Activated CD8-positive, alpha-beta T cell treated with anti-CD3 and anti-CD28 coated beads, Interleukin-2, amount 10 ng/mL, durations not matched to agents 7 days and 5 days (primary cell): Measurements from ENCODE around the gene PTGFRN. TPM values are rescaled to one million over a fixed set of nuclear protein-coding genes. Genes with fewer than 3 reads are reported as not detected.
A peak's percentile ranks its signal among the peaks of the same experiment; 100 is the strongest.
"Not testable (repeated sequence)": the region's sequence is repeated elsewhere in the genome, so short reads cannot be mapped to it uniquely, and the experiment has no call there.

Experiments used
- ATAC-seq: fragments of 150-1000 bp; cut with Tn5 transposase; one replicate; pipeline ENCODE4 v1.10.0; 2021; ENCODE audit warnings: moderate library complexity
- CTCF ChIA-PET: fragments of 350-600 bp; sonication (Branson Sonifier 250); formaldehyde crosslinking; loops from one replicate; lab custom pipeline; 2021; ENCODE audit warnings: antibody characterized with exemption; lab: Charles Lee
- POLR2A ChIA-PET: fragments of 350-600 bp; sonication (Branson Sonifier 250); formaldehyde crosslinking; loops from one replicate; lab custom pipeline; 2021; ENCODE audit warnings: antibody characterized with exemption; lab: Charles Lee
- DNase-seq: peaks from one replicate; pipeline ENCODE4 v3.0.0-alpha.2; 2020
- H3K27ac Mint-ChIP-seq: one replicate; pipeline ENCODE4 v1.8.0; 2021; ENCODE audit warnings: mild to moderate bottlenecking, mixed read lengths
- H3K27me3 Mint-ChIP-seq: one replicate; pipeline ENCODE4 v1.8.0; 2021; ENCODE audit warnings: low read depth, mixed read lengths
- H3K36me3 Mint-ChIP-seq: one replicate; pipeline ENCODE4 v1.8.0; 2021; ENCODE audit warnings: low read depth, mixed read lengths
- H3K4me1 Mint-ChIP-seq: one replicate; pipeline ENCODE4 v1.8.0; 2021; ENCODE audit warnings: low read depth, mixed read lengths
- H3K4me3 Mint-ChIP-seq: one replicate; pipeline ENCODE4 v1.8.0; 2021; ENCODE audit warnings: mild to moderate bottlenecking, mixed read lengths
- H3K9me3 Mint-ChIP-seq: one replicate; pipeline ENCODE4 v1.8.0; 2022; ENCODE audit warnings: mixed read lengths; ENCODE audit not compliant: insufficient read depth
- total RNA-seq, 2 experiments: library from RNA; stranded (reverse); gene quantifications; one replicate each; pipeline ENCODE4 v1.2.3, GENCODE V29; 2021

The PTGFRN gene
- total RNA-seq, 2 experiments from 2014 or later, result 0.89 to 0.90 TPM

GRCh38 chr1:116875391-116875790 lies 34.3 kb upstream of the PTGFRN start:
- no peak for ATAC-seq
- no peak overlapping the region for H3K27ac Mint-ChIP-seq
- H3K36me3 Mint-ChIP-seq, result no peaks in the 10 kb centered on the region
- no peak overlapping the region for H3K4me3 Mint-ChIP-seq
- peaks cover 19% of the 10 kb centered on the region for H3K4me1 Mint-ChIP-seq
- no peak for DNase-seq
- H3K9me3 Mint-ChIP-seq, result no peaks in the 10 kb centered on the region
- ChIA-PET POLR2A (interaction anchor here (1.4 kb wide), 2 partner anchors 112 to 185 kb away, joined by 3 read pairs; no protein-coding TSS in a partner anchor), CTCF (interaction anchor here (0.8 to 1.6 kb wide), 4 partner anchors 11 to 59 kb away, joined by 3 to 6 read pairs (median 4); no protein-coding TSS in a partner anchor)
- peaks cover 2% of the 10 kb centered on the region for H3K27me3 Mint-ChIP-seq

GRCh38 chr1:116875946-116876345 lies 33.8 kb upstream of the PTGFRN start:
- peaks cover 19% of the 10 kb centered on the region for H3K4me1 Mint-ChIP-seq
- not testable (repeated sequence) for H3K27ac Mint-ChIP-seq, H3K9me3 Mint-ChIP-seq, DNase-seq, H3K36me3 Mint-ChIP-seq, H3K27me3 Mint-ChIP-seq, H3K4me3 Mint-ChIP-seq, ATAC-seq
- CTCF ChIA-PET, result interaction anchor here (1.3 to 1.4 kb wide), 2 partner anchors 11 to 59 kb away, joined by 4 read pairs; no protein-coding TSS in a partner anchor
- POLR2A ChIA-PET, result interaction anchor here (1.4 kb wide), 1 partner anchor 185 kb away, joined by 3 read pairs; no protein-coding TSS in a partner anchor

DNA sequence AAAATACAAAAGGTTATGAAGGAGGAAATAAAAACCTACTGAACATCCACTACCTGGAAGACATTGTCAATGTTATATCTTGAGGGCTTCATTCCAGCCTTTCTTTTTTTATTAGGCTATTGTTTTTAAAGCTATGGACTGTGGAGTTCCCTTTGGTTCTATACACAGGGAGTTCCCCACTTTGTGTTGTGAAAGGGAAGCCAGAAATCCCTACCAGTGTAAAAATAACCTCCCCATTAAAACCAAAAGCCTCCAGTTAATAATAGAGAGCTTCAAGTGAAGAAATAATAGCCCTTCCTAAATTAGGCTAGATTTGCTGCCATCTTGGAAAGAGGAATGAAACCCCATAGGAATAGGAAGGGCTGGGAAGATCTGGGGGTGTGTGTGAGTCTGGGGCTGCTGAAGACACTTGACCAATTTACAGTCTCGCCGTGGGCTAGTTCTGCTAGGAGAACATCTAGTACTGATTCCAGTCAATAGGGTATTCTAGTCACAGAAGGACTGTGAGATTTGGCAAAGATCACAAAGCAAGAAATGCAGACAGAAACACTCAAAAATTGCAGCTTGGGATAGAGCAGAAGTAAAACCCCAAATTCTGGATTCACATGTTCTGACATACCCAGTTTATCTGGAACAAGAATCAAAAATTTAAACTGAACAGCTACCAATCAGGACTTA lies 32.4 kb upstream of the PTGFRN start:
- ATAC-seq (no peak), DNase-seq (no peak)
- Mint-ChIP-seq H3K27ac (no peak overlapping the region), H3K4me1 (peaks cover 23% of the 10 kb centered on the region), H3K9me3 (no peaks in the 10 kb centered on the region), H3K36me3 (no peaks in the 10 kb centered on the region), H3K27me3 (peaks cover 2% of the 10 kb centered on the region), H3K4me3 (no peak overlapping the region)
- ChIA-PET CTCF (interaction anchor here (0.8 to 7.5 kb wide), 15 partner anchors 10 to 179 kb away, joined by 3 to 92 read pairs (median 5); no protein-coding TSS in a partner anchor), POLR2A (interaction anchor here (0.5 to 2.6 kb wide), 9 partner anchors 18 to 183 kb away, joined by 3 to 13 read pairs (median 4); partner anchors contain the start of genes CD2 and TTF2)

- CTCF ChIA-PET, result interaction anchor here (0.7 to 7.5 kb wide), 10 partner anchors 8 to 154 kb away, joined by 3 to 92 read pairs (median 5); no protein-coding TSS in a partner anchor
- POLR2A ChIA-PET, result interaction anchor here (0.7 to 2.6 kb wide), 3 partner anchors 110 to 118 kb away, joined by 4 to 13 read pairs (median 4); no protein-coding TSS in a partner anchor
- Mint-ChIP-seq H3K36me3 (no peaks in the 10 kb centered on the region), H3K27me3 (no peaks in the 10 kb centered on the region), H3K9me3 (no peaks in the 10 kb centered on the region), H3K4me1 (peaks cover 19% of the 10 kb centered on the region), H3K4me3 (no peak overlapping the region), H3K27ac (no peak overlapping the region)
- peak; percentile 37 for DNase-seq
- ATAC-seq, result peak; percentile 40
Measured at GRCh38 chr1:116878804-116879477, 30.8 kb upstream of the PTGFRN start.

DNA sequence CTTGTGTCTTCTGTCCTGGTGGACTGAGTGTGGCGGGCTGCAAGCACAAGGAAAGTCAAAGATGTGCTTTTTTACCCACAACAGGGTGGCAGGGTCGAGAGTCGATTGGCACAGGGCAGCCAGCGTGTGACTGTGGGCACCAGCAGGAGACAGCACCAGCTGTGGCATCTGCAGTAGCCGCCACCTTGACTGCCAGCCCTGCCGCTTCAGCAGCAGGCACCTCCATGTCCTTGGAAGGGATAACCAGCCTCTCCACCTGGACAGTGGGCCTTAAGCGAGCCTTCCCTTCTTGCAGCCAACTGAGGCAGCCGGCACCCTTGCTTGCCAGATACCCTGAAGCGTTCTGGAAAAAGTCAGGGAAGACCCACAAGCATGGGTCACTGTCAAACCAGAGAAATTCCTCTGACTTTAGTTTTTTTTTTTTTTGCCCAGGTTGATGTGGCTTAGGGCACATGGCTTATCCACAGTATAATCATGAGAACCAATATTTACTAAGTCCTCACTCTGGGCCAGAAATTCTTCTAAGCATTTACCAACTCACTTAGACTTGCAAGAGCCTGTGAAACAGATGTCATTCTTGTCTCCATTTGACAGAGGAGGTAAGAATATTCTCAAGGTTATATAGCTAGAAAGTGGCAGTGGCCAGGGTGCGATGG lies 30.1 kb upstream of the PTGFRN start:
- ChIA-PET CTCF (interaction anchor here (0.5 to 7.5 kb wide), 7 partner anchors 62 to 365 kb away, joined by 3 to 92 read pairs (median 5); no protein-coding TSS in a partner anchor), POLR2A (interaction anchor here (0.6 to 2.6 kb wide), 3 partner anchors 110 to 141 kb away, joined by 3 to 13 read pairs (median 4); no protein-coding TSS in a partner anchor)
- no peak overlapping the region for H3K4me3 Mint-ChIP-seq
- H3K36me3 Mint-ChIP-seq, result no peaks in the 10 kb centered on the region
- no peak overlapping the region for H3K27ac Mint-ChIP-seq
- ATAC-seq (no peak), DNase-seq (no peak)
- no peaks in the 10 kb centered on the region for H3K27me3 Mint-ChIP-seq
- peaks cover 16% of the 10 kb centered on the region for H3K4me1 Mint-ChIP-seq
- no peaks in the 10 kb centered on the region for H3K9me3 Mint-ChIP-seq

DNA sequence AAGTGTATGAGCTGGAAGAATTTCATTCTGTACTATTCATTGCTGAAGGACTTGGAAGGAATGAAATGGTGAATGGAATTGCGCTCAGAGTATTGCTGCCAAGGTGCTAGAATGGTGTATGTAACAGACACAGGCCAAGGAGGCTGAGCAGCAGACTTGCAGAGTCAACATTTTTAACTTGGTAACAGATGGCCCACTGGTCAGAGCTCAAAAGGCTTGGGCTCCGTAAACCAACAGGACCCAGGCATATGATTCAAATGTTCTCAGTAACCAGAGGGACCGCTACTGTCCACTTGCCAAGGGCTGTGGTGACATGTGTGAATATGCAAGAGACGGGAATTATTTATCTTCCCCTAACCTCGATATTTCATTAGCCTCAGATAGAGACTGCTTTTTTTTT lies 28.8 kb upstream of the PTGFRN start:
- H3K4me3 Mint-ChIP-seq, result no peak overlapping the region
- ATAC-seq (no peak), DNase-seq (no peak)
- no peaks in the 10 kb centered on the region for H3K36me3 Mint-ChIP-seq
- CTCF ChIA-PET, result interaction anchor here (0.9 to 7.5 kb wide), 25 partner anchors 10 to 382 kb away, joined by 3 to 92 read pairs (median 6); partner anchors contain the start of gene TTF2
- peaks cover 5% of the 10 kb centered on the region for H3K4me1 Mint-ChIP-seq
- H3K27me3 Mint-ChIP-seq, result no peaks in the 10 kb centered on the region
- no peaks in the 10 kb centered on the region for H3K9me3 Mint-ChIP-seq
- H3K27ac Mint-ChIP-seq, result no peak overlapping the region
- POLR2A ChIA-PET, result interaction anchor here (0.6 to 0.9 kb wide), 2 partner anchors 112 to 142 kb away, joined by 3 read pairs; no protein-coding TSS in a partner anchor

DNA sequence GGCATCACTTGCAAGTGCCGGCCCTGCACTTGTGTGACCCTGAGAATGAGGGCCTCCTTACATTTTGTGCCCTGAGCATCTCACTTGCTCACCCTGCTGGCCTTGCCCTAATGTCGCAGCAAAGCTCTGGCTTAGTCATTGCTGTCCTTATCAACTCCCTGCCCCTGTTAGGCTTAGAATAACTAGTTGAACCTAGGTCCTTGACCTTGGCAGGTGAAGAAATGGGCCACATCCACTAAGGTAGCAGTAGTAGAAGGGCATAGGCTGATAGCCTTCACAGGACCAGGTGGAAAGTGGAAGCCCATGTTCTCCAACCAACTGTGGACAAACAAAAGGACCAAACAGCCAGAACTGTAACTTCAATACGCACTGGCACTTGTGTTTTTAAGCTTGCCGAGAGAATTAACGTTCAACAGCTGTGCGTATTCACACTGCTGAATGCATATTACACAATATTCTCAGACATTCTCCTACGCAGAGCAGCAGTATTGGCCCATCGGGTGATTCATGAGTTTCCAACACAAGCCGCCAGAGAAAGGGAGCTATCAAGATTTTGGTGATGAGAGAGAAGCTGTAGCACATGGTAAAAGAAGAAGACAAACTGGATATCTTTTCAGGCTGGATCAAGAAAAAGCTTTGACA lies 27.7 kb upstream of the PTGFRN start:
- peak; percentile 35 for ATAC-seq
- ChIA-PET POLR2A (interaction anchor here (0.6 to 1.0 kb wide), 6 partner anchors 15 to 142 kb away, joined by 3 to 4 read pairs (median 3); no protein-coding TSS in a partner anchor), CTCF (interaction anchor here (0.7 to 7.5 kb wide), 32 partner anchors 9 to 383 kb away, joined by 3 to 92 read pairs (median 6); partner anchors contain the start of genes CD101, CD2 and TTF2)
- Mint-ChIP-seq H3K27ac (no peak overlapping the region), H3K27me3 (no peaks in the 10 kb centered on the region), H3K9me3 (no peaks in the 10 kb centered on the region), H3K4me3 (no peak overlapping the region), H3K36me3 (no peaks in the 10 kb centered on the region), H3K4me1 (peaks cover 9% of the 10 kb centered on the region)
- peak; percentile 65 for DNase-seq

DNA sequence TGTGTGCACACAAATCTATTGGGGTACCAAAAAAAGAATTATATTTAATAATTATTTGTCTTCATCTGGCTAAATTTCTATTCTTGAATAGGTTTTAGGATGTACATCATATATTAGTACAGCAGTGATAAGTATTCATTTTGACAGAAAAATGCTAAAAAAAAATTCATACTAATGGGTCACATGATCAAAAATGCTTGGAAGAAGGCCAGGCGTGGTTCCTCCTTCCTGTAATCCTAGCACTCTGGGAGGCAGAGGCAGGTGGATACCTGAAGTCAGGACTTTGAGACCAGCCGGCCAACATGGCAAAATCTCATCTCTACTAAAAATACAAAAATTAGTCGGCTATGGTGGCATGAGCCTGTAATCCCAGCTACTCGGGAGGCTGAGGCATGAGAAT lies 26.9 kb upstream of the PTGFRN start:
- Mint-ChIP-seq H3K4me3 (no peak overlapping the region), H3K4me1 (peaks cover 9% of the 10 kb centered on the region), H3K36me3 (no peaks in the 10 kb centered on the region), H3K9me3 (no peaks in the 10 kb centered on the region), H3K27ac (no peak overlapping the region), H3K27me3 (no peaks in the 10 kb centered on the region)
- POLR2A ChIA-PET, result interaction anchor here (0.8 to 1.0 kb wide), 2 partner anchors 118 to 122 kb away, joined by 3 read pairs; no protein-coding TSS in a partner anchor
- DNase-seq (no peak), ATAC-seq (no peak)
- CTCF ChIA-PET, result interaction anchor here (0.9 to 7.5 kb wide), 22 partner anchors 8 to 308 kb away, joined by 3 to 92 read pairs (median 6); partner anchors contain the start of gene CD101

DNA sequence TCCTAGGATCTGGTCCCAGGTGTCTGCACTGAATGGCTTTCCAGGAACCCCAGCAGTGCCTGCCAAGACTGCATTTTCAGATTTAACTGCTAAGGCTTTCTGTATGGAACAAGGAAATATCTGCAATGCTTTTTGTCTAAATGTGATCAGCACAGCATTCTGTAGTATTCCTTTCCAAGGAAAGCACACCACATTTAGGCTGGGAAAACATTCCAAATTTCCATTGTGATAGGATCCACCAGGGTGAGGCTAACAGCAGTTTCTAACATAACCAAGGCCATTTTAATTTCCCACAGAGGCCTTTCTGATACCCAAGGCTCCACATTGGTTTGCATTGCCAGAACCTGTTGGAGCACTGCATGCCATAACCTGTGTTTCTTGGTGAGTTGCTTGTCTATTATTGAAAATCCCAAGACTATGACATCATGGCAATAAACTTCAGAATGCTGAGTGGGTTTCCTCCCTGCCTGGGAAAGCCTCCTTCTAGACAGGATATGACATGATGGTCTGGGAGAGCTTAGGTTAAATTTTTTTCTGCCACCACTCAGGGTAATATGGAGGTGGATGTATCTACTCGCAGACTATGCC lies 23.3 kb upstream of the PTGFRN start:
- DNase-seq (no peak), ATAC-seq (no peak)
- ChIA-PET POLR2A (interaction anchor here (0.6 to 0.7 kb wide), 2 partner anchors 10 to 14 kb away, joined by 3 read pairs; no protein-coding TSS in a partner anchor), CTCF (interaction anchor here (1.4 to 1.7 kb wide), 3 partner anchors 9 to 162 kb away, joined by 4 to 5 read pairs (median 4); no protein-coding TSS in a partner anchor)
- H3K27ac Mint-ChIP-seq, result no peak overlapping the region
- H3K4me1 Mint-ChIP-seq, result peaks cover 9% of the 10 kb centered on the region
- no peak overlapping the region for H3K4me3 Mint-ChIP-seq
- H3K9me3 Mint-ChIP-seq, result no peaks in the 10 kb centered on the region
- H3K27me3 Mint-ChIP-seq, result no peaks in the 10 kb centered on the region
- H3K36me3 Mint-ChIP-seq, result no peaks in the 10 kb centered on the region

- Mint-ChIP-seq H3K36me3 (no peaks in the 10 kb centered on the region), H3K27me3 (peaks cover 3% of the 10 kb centered on the region), H3K9me3 (no peaks in the 10 kb centered on the region), H3K4me3 (no peak overlapping the region), H3K27ac (no peak overlapping the region), H3K4me1 (peaks cover 4% of the 10 kb centered on the region)
- DNase-seq, result no peak
- ChIA-PET POLR2A (no interaction called here), CTCF (interaction anchor here (1.4 to 1.7 kb wide), 3 partner anchors 9 to 162 kb away, joined by 4 to 5 read pairs (median 4); no protein-coding TSS in a partner anchor)
- ATAC-seq, result no peak
Measured at GRCh38 chr1:116887212-116887611, 22.5 kb upstream of the PTGFRN start.
